PC-9 (cell line): ENCODE results near the gene SNRNP35. TPM values are rescaled to one million over a fixed set of nuclear protein-coding genes. Genes with fewer than 3 reads are reported as not detected.
"Not testable (repeated sequence)": the region's sequence is repeated elsewhere in the genome, so short reads cannot be mapped to it uniquely, and the experiment has no call there.

Experiments used
- Bru-seq: library from RNA; stranded (reverse); fragments of 400-500 nt; gene quantifications from one replicate; lab custom pipeline; 2021; lab: Mats Ljungman, UMichigan
- BruChase-seq, 2 experiments: library from RNA; stranded (reverse); fragments of 400-500 nt; gene quantifications; one replicate each; lab custom pipeline; 2021; lab: Mats Ljungman, UMichigan
- BruUV-seq: library from RNA; stranded (reverse); fragments of 400-500 nt; replicated peaks from 2 replicates; lab custom pipeline; 2021; lab: Mats Ljungman, UMichigan
- CTCF ChIA-PET: fragments of 300-600 bp; sonication (Branson Sonifier 250); formaldehyde crosslinking; loops from one replicate; lab custom pipeline; 2022; ENCODE audit warnings: antibody characterized with exemption; lab: Charles Lee
- POLR2A ChIA-PET: fragments of 300-600 bp; sonication (Branson Sonifier 250); formaldehyde crosslinking; loops from one replicate; lab custom pipeline; 2022; ENCODE audit warnings: antibody characterized with exemption; ENCODE audit not compliant: unreplicated experiment; lab: Charles Lee
- DNase-seq, 2 experiments: peaks; one replicate each; pipeline versions ENCODE4 v3.0.0 to v3.0.0-alpha.2; 2015 to 2022; ENCODE audit warnings: mixed read lengths in 1 of 2
- H2AFZ ChIP-seq: fragments of 200-600 bp; sonication (generic); 2 replicates; pipeline ENCODE4 v1.8.1; 2017; ENCODE audit warnings: antibody characterized with exemption
- H3F3A ChIP-seq: fragments of 200-600 bp; sonication (generic); 2 replicates; pipeline ENCODE4 v1.8.1; 2017; ENCODE audit warnings: antibody characterized with exemption, mild to moderate bottlenecking, low read depth; ENCODE audit not compliant: insufficient read depth
- H3K27ac ChIP-seq: fragments of 200-600 bp; sonication (generic); 2 replicates; pipeline ENCODE4 v1.6.1; 2016; ENCODE audit warnings: mixed run types
- H3K27me3 ChIP-seq: fragments of 200-600 bp; sonication (generic); 2 replicates; pipeline ENCODE4 v1.6.1; 2016; ENCODE audit warnings: low read depth, mixed run types; ENCODE audit not compliant: insufficient read depth
- H3K36me3 ChIP-seq: fragments of 200-600 bp; sonication (generic); 2 replicates; pipeline ENCODE4 v1.6.1; 2016; ENCODE audit warnings: low read depth, mixed run types
- H3K4me1 ChIP-seq: fragments of 200-600 bp; sonication (generic); replicated peaks from 2 replicates; pipeline ENCODE4 v1.6.1; 2016; ENCODE audit warnings: mixed run types; ENCODE audit not compliant: insufficient read depth
- H3K4me2 ChIP-seq: fragments of 200-600 bp; sonication (generic); 2 replicates; pipeline ENCODE4 v1.6.1; 2017; ENCODE audit warnings: mixed run types
- H3K4me3 ChIP-seq: fragments of 200-600 bp; sonication (generic); 2 replicates; pipeline ENCODE4 v1.6.1; 2016; ENCODE audit warnings: mixed run types
- H3K79me2 ChIP-seq: fragments of 200-600 bp; sonication (generic); 2 replicates; pipeline ENCODE4 v1.6.1; 2017; ENCODE audit warnings: low read depth, mixed run types
- H3K9me2 ChIP-seq: fragments of 200-600 bp; sonication (generic); 2 replicates; pipeline ENCODE4 v1.8.1; 2017; ENCODE audit warnings: mild to moderate bottlenecking; ENCODE audit not compliant: insufficient read depth
- H3K9me3 ChIP-seq: fragments of 200-600 bp; sonication (generic); 2 replicates; pipeline ENCODE4 v1.8.1; 2016; ENCODE audit warnings: low read depth; ENCODE audit not compliant: insufficient read depth
- H4K20me1 ChIP-seq: fragments of 200-600 bp; sonication (generic); 2 replicates; pipeline ENCODE4 v1.8.1; 2017; ENCODE audit not compliant: insufficient read depth
- CTCF ChIP-seq: fragments of 200-600 bp; sonication (generic); conservative IDR thresholded peaks from 2 replicates; pipeline ENCODE4 v1.6.1; 2017; ENCODE audit warnings: mixed run types, antibody characterized with exemption, mild to moderate bottlenecking, moderate library complexity
- EZH2 ChIP-seq: fragments of 200-600 bp; sonication (generic); IDR thresholded peaks from 2 replicates; pipeline ENCODE4 v1.8.0; 2017; ENCODE audit warnings: antibody characterized with exemption, low read depth
- intact Hi-C: fragments of 100-400 bp; cut with micrococcal nuclease; formaldehyde crosslinking; loops from one replicate; pipeline ENCODE4 v1.10.0; 2022; ENCODE audit not compliant: unreplicated experiment
- long read RNA-seq: library from polyadenylated mRNA; stranded (forward); transcript quantifications from one replicate; pipeline ENCODE4 v2.0.0, GENCODE V29; 2022
- total RNA-seq: library from RNA; stranded (reverse); gene quantifications from 2 replicates; pipeline ENCODE4 v1.2.3, GENCODE V29; 2021

SNRNP35 gene
- 24.3 and 28.6 TPM in 2 replicates for total RNA-seq
- Bru-seq, nascent RNA = percentile 79 among the genes with signal in this experiment
- BruChase-seq, experiment 1, labeled RNA remaining after a 2-hour chase = percentile 82 among the genes with signal in this experiment
- percentile 73 among the genes with signal in this experiment for BruChase-seq, experiment 2, labeled RNA remaining after a 6-hour chase
- long read RNA-seq, transcript SNRNP35-203 (2 exons, 1,975 nt) = major isoform, 28 of 42 reads
- long read RNA-seq, partial matches to known transcripts = 9 of 42 reads
- long read RNA-seq, other reads (novel, unspliced or antisense) = 4 of 42 reads

GRCh38 chr12:123457980-123458779, at the start of gene SNRNP35:
Gene SNRNP35 (plus strand): TSS chr12:123458139. CDS start chr12:123465541, 7,402 bp downstream.
- DNase-seq = peak; percentile 56 to 78
- peak within 1 kb of the TSS; percentile 89 for H3K4me3 ChIP-seq
- peak within 1 kb of the TSS; percentile 99 for H3K27ac ChIP-seq
- H3K27me3 ChIP-seq = no peaks in the 10 kb centered on the region
- peaks cover 25% of the 10 kb centered on the region for H3K79me2 ChIP-seq
- TSS peak; percentile 95 for BruUV-seq
- CTCF ChIA-PET = no interaction called here
- intact Hi-C loops = loop anchor here (5.0 kb wide), 1 partner anchor 124 kb away; the partner anchor contains the start of gene TMED2
- no peaks in the 10 kb centered on the region for H4K20me1 ChIP-seq
- peak within 1 kb of the TSS; percentile 96 for H2AFZ ChIP-seq
- no peaks in the 10 kb centered on the region for H3K9me2 ChIP-seq
- H3K4me1 ChIP-seq = 0 out of 2 replicates have a peak, but pooled peaks cover 6% of the 10 kb centered on the region
- H3K9me3 ChIP-seq = no peaks in the 10 kb centered on the region
- POLR2A ChIA-PET = no interaction called here
- TF ChIP-seq CTCF (no peak), EZH2 (no peak)
- H3F3A ChIP-seq = peaks cover 18% of the 10 kb centered on the region; the same call in 1 of the 2 replicates
- H3K4me2 ChIP-seq = peak within 1 kb of the TSS; percentile 90
- H3K36me3 ChIP-seq = no peaks in the 10 kb centered on the region

GRCh38 chr12:123408619-123409018, 49.3 kb upstream of the SNRNP35 start:
- H3K79me2 ChIP-seq, H3K4me1 ChIP-seq, H3K4me2 ChIP-seq, H3K27me3 ChIP-seq, H3K36me3 ChIP-seq, intact Hi-C loops, H3K27ac ChIP-seq, H3K4me3 ChIP-seq, H2AFZ ChIP-seq, H3K9me3 ChIP-seq, DNase-seq, H3K9me2 ChIP-seq, CTCF ChIA-PET, H3F3A ChIP-seq, POLR2A ChIA-PET, H4K20me1 ChIP-seq: not testable (repeated sequence)
- BruUV-seq = TSS peak; percentile 25

GRCh38 chr12:123409284-123410040, 48.5 kb upstream of the SNRNP35 start:
- intact Hi-C loops, POLR2A ChIA-PET: not testable (repeated sequence)

More at GRCh38 chr12:123409284-123410040, 48.5 kb upstream of the SNRNP35 start:
- not testable (repeated sequence) for H3K4me1 ChIP-seq, H3K36me3 ChIP-seq, BruUV-seq, H3K79me2 ChIP-seq, H3K27ac ChIP-seq, H2AFZ ChIP-seq, H3F3A ChIP-seq, H3K9me2 ChIP-seq, H3K4me2 ChIP-seq, H4K20me1 ChIP-seq, DNase-seq, H3K9me3 ChIP-seq, H3K27me3 ChIP-seq, H3K4me3 ChIP-seq
- CTCF ChIA-PET = interaction anchor here (0.6 kb wide), 1 partner anchor 39 kb away, joined by 7 read pairs; no protein-coding TSS in a partner anchor
